H1 (cell line): Measurements from ENCODE around the gene CPSF2. TPM values are rescaled to one million over a fixed set of nuclear protein-coding genes. Genes with fewer than 3 reads are reported as not detected.

Experiments
- CTCF ChIA-PET: fragments of 300-600 bp; sonication (Branson Sonifier 250); formaldehyde crosslinking; loops from one replicate; lab custom pipeline; 2021; ENCODE audit not compliant: partially characterized antibody; lab: Charles Lee
- POLR2A ChIA-PET: fragments of 300-600 bp; sonication (Branson Sonifier 250); formaldehyde crosslinking; loops from one replicate; lab custom pipeline; 2021; ENCODE audit warnings: inconsistent platforms; ENCODE audit not compliant: partially characterized antibody; lab: Charles Lee
- DNase-seq, 2 experiments: peaks; one replicate each; pipeline versions ENCODE4 v3.0.0 to v3.0.0-alpha.2; 2010 to 2022; ENCODE audit warnings: low spot score in 2 of 2, low read depth in 1 of 2, mixed read lengths in 1 of 2
- FAIRE-seq: peaks from 2 replicates; lab custom pipeline; 2011; peaks lifted over from hg19 to GRCh38; lab: Jason Lieb, UNC
- H2AFZ ChIP-seq: 2 replicates; pipeline ENCODE4 v1.8.1; 2012; ENCODE audit warnings: low read length, inconsistent platforms
- H2AK5ac ChIP-seq: 2 replicates; pipeline ENCODE4 v1.6.1; 2013; ENCODE audit warnings: low read depth, low read length
- H2BK120ac ChIP-seq: replicated peaks from 2 replicates; pipeline ENCODE3; 2013; ENCODE audit warnings: low read depth, low read length, inconsistent platforms
- H2BK12ac ChIP-seq: 2 replicates; pipeline ENCODE4 v1.6.1; 2013; ENCODE audit warnings: low read depth, low read length
- H2BK15ac ChIP-seq: 2 replicates; pipeline ENCODE4 v1.6.1; 2013; ENCODE audit warnings: low read length
- H2BK20ac ChIP-seq: 2 replicates; pipeline ENCODE4 v1.6.1; 2013; ENCODE audit warnings: low read length
- H2BK5ac ChIP-seq: 2 replicates; pipeline ENCODE4 v1.6.1; 2013; ENCODE audit warnings: low read depth, low read length
- H3K14ac ChIP-seq: 2 replicates; pipeline ENCODE4 v1.6.1; 2013; ENCODE audit warnings: inconsistent platforms; ENCODE audit not compliant: insufficient read length
- H3K18ac ChIP-seq: 2 replicates; pipeline ENCODE4 v1.6.1; 2013; ENCODE audit warnings: low read length; ENCODE audit errors: extremely low read depth
- H3K23ac ChIP-seq: 2 replicates; pipeline ENCODE4 v1.6.1; 2013; ENCODE audit warnings: inconsistent platforms; ENCODE audit not compliant: insufficient read length
- H3K23me2 ChIP-seq: 2 replicates; pipeline ENCODE4 v1.6.1; 2013; ENCODE audit warnings: low read depth, low read length
- H3K27ac ChIP-seq: 2 replicates; pipeline ENCODE4 v1.6.1; 2011; ENCODE audit warnings: low read depth, low read length, inconsistent platforms
- H3K27me3 ChIP-seq, 4 experiments: replicated peaks in 1 of 4; 1 replicate in 1 of 4; 2 replicates in 3 of 4; pipeline versions ENCODE4 v1.6.1 to v1.8.1; 2011 to 2013; ENCODE audit warnings: low read length in 3 of 4, mild to moderate bottlenecking in 3 of 4, inconsistent platforms in 2 of 4, mixed read lengths in 2 of 4, moderate library complexity in 1 of 4; ENCODE audit not compliant: control insufficient read depth in 3 of 4, insufficient read depth in 3 of 4; ENCODE audit errors: extremely low read depth in 1 of 4
- H3K36me3 ChIP-seq, 4 experiments: 2 replicates each; pipeline versions ENCODE4 v1.6.1 to v1.8.1; 2011 to 2013; ENCODE audit warnings: mild to moderate bottlenecking in 4 of 4, low read length in 3 of 4, moderate library complexity in 2 of 4, control low read depth in 1 of 4, inconsistent platforms in 1 of 4; ENCODE audit not compliant: insufficient read depth in 4 of 4, control insufficient read depth in 2 of 4
- H3K4ac ChIP-seq: replicated peaks from 2 replicates; pipeline ENCODE3; 2013; ENCODE audit warnings: low read length, low read depth, mixed read lengths, inconsistent platforms; ENCODE audit not compliant: insufficient read length
- H3K4me1 ChIP-seq, 4 experiments: replicated peaks in 1 of 4; 1 replicate in 1 of 4; 2 replicates in 3 of 4; pipeline versions ENCODE4 v1.6.1 to v1.8.1; 2011 to 2013; ENCODE audit warnings: low read length in 3 of 4, inconsistent platforms in 2 of 4, mixed read lengths in 1 of 4; ENCODE audit not compliant: insufficient read depth in 4 of 4, control insufficient read depth in 3 of 4
- H3K4me2 ChIP-seq, 2 experiments: 2 replicates each; pipeline versions ENCODE4 v1.6.1 to v1.8.1; 2011 to 2013; ENCODE audit warnings: low read depth in 2 of 2, low read length in 2 of 2, control low read depth in 1 of 2, inconsistent platforms in 1 of 2, mild to moderate bottlenecking in 1 of 2; ENCODE audit not compliant: insufficient read depth in 1 of 2
- H3K4me3 ChIP-seq, 4 experiments: fragments of 200-600, 300-600 bp in 1 of 4; sonication (generic), shearing (Covaris generic), sonication (Bioruptor Twin) in 1 of 4; 2 replicates each; pipeline versions ENCODE4 v1.5.1 to v1.8.1; 2011 to 2016; ENCODE audit warnings: low read length in 4 of 4, low read depth in 3 of 4, control low read depth in 2 of 4, inconsistent platforms in 2 of 4, mild to moderate bottlenecking in 2 of 4, mixed read lengths in 1 of 4, moderate library complexity in 1 of 4; ENCODE audit not compliant: insufficient read depth in 2 of 4; ENCODE audit errors: extremely low read depth in 1 of 4
- H3K56ac ChIP-seq: replicated peaks from 2 replicates; pipeline ENCODE3; 2013; ENCODE audit warnings: low read depth, mild to moderate bottlenecking, mixed read lengths, low read length, inconsistent platforms; ENCODE audit not compliant: insufficient read length
- H3K79me1 ChIP-seq: 2 replicates; pipeline ENCODE4 v1.6.1; 2013; ENCODE audit warnings: low read depth, low read length, control low read depth
- H3K79me2 ChIP-seq, 2 experiments: 2 replicates each; pipeline versions ENCODE4 v1.6.1 to v1.8.1; 2012 to 2013; ENCODE audit warnings: low read length in 2 of 2, mild to moderate bottlenecking in 2 of 2, inconsistent platforms in 1 of 2; ENCODE audit not compliant: insufficient read depth in 2 of 2, control insufficient read depth in 1 of 2
- H3K9ac ChIP-seq, 4 experiments: replicated peaks in 1 of 4; 1 replicate in 1 of 4; 2 replicates in 3 of 4; pipeline versions ENCODE4 v1.6.1 to v1.8.1; 2011 to 2013; ENCODE audit warnings: low read depth in 3 of 4, low read length in 3 of 4, control low read depth in 2 of 4, mild to moderate bottlenecking in 2 of 4, moderate library complexity in 2 of 4, inconsistent platforms in 1 of 4; ENCODE audit errors: extremely low read depth in 1 of 4
- H3K9me3 ChIP-seq, 2 experiments: 2 replicates each; pipeline versions ENCODE4 v1.6.1 to v1.8.1; 2012 to 2013; ENCODE audit warnings: mild to moderate bottlenecking in 2 of 2, moderate library complexity in 2 of 2, control low read depth in 1 of 2, inconsistent platforms in 1 of 2, low read depth in 1 of 2, low read length in 1 of 2, mixed read lengths in 1 of 2; ENCODE audit not compliant: insufficient read depth in 2 of 2
- H4K20me1 ChIP-seq, 2 experiments: replicated peaks in 1 of 2; 2 replicates each; pipeline versions ENCODE3 to v1.8.1; 2011 to 2013; ENCODE audit warnings: inconsistent platforms in 2 of 2, low read length in 2 of 2, mild to moderate bottlenecking in 1 of 2; ENCODE audit not compliant: insufficient read depth in 2 of 2, control insufficient read depth in 1 of 2
- H4K5ac ChIP-seq: 2 replicates; pipeline ENCODE4 v1.6.1; 2013; ENCODE audit warnings: low read length, low read depth, mixed read lengths, inconsistent platforms; ENCODE audit not compliant: insufficient read length
- H4K8ac ChIP-seq: 2 replicates; pipeline ENCODE4 v1.8.0; 2013; ENCODE audit warnings: mild to moderate bottlenecking, moderate library complexity, low read length, inconsistent platforms; ENCODE audit not compliant: insufficient read depth; ENCODE audit errors: extremely low read depth
- H4K91ac ChIP-seq: replicated peaks from 2 replicates; pipeline ENCODE3; 2013; ENCODE audit warnings: low read length, mixed read lengths, inconsistent platforms; ENCODE audit not compliant: insufficient read length
- BACH1 ChIP-seq: IDR thresholded peaks from 2 replicates; pipeline ENCODE4 v1.6.1; 2012; ENCODE audit warnings: low read length, improper control_type of control experiment
- CBX8 ChIP-seq: fragments of 300-800, 300-1000 bp; sonication (generic); IDR thresholded peaks from 2 replicates; pipeline ENCODE4 v1.7.1; 2016; ENCODE audit warnings: low read depth, low read length, borderline replicate concordance
- EP300 ChIP-seq, 2 experiments: IDR thresholded peaks; 1 replicate in 1 of 2; 2 replicates in 1 of 2; pipeline ENCODE4 v1.6.1; 2011 to 2012; ENCODE audit warnings: low read depth in 2 of 2, low read length in 2 of 2, mild to moderate bottlenecking in 2 of 2, borderline replicate concordance in 1 of 2, inconsistent platforms in 1 of 2, moderate library complexity in 1 of 2
- HDAC6 ChIP-seq: IDR thresholded peaks from one replicate; pipeline ENCODE4 v1.7.1; 2012; ENCODE audit warnings: low read depth, mild to moderate bottlenecking, inconsistent platforms, low read length, moderate library complexity
- POLR2AphosphoS5 ChIP-seq: IDR thresholded peaks from 2 replicates; pipeline ENCODE4 v1.6.1; 2011; ENCODE audit warnings: low read depth, low read length
- SIRT6 ChIP-seq: IDR thresholded peaks from one replicate; pipeline ENCODE4 v1.7.1; 2012; ENCODE audit warnings: low read length, inconsistent platforms
- SP1 ChIP-seq: IDR thresholded peaks from 2 replicates; pipeline ENCODE4 v1.6.1; 2011; ENCODE audit warnings: low read depth, low read length
- WGBS, 2 experiments: shearing (Covaris generic) in 1 of 2; methylation state at CpG; one replicate each; pipeline versions ENCODE4 v1.1.6 to v1.1.7; 2013 to 2015; ENCODE audit warnings: low lambda C conversion rate in 2 of 2, mixed read lengths in 2 of 2, inconsistent platforms in 1 of 2, low coverage in 1 of 2, missing lambda C conversion rate in 1 of 2; ENCODE audit not compliant: insufficient replicate concordance in 2 of 2, insufficient coverage in 1 of 2, insufficient read length in 1 of 2; ENCODE audit errors: extremely low coverage in 1 of 2, missing lambda C conversion rate in 1 of 2; 5-methylcytosine and 5-hydroxymethylcytosine counted together
- polyA plus RNA-seq, 7 experiments: library from polyadenylated mRNA; depleted of rRNA in 3 of 7; stranded (reverse) in 5 of 7; unstranded in 2 of 7; fragments of >200 nt in 5 of 7; fragments of 200-250 nt in 2 of 7; gene quantifications; 1 replicate in 5 of 7; 2 replicates in 1 of 7; 4 replicates in 1 of 7; pipeline versions ENCODE4 v1.2.1 to v1.2.3, GENCODE V29; 2011 to 2013; ENCODE audit warnings: missing spikeins in 2 of 7, mixed read lengths in 2 of 7
- total RNA-seq: library from RNA; stranded (reverse); fragmentation: NEBNext Ultra II Directional; extraction: Animal tissue kit (Norgen Biotek cat#: 25700); gene quantifications from 2 replicates; pipeline ENCODE4 v1.2.1, GENCODE V29; 2021

The CPSF2 gene
- total and polyA plus RNA-seq, 2 of the 8 experiments (the other 6 are each of a cell fraction or from before 2014, with no cell fraction given) = 11.3 to 130 TPM

DNA sequence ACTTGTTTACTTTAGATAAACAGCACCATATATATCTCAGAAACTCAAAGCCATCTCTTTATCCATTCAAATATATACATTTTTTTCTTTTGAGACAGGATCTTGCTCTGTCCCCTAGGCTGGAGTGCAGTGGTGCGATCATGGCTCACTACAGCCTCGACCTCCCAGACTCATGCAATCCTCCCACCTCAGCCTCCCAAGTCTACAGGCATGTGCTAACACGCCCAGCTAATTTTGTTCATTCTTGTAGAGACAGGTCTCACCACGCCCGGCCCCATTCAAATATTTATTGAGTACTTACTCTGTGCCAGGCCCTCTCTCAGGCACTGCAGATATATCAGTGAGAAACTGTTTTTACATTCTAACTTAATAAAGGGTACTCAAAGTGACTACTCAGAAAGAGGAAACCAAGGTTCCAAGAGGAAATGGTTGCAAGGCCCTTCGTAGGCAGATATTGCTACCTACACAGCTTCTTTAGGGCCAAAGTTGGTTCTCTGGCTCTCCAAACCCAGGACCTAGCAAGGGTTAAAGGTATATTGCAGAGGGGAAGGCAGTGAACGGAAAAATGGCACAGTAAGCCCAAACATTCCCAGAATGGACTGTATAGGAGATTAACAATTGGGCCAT is 18.3 kb upstream of the CPSF2 start:
- Histone ChIP-seq H3K27ac (no peak overlapping the region), H3K9me3 (no peaks in the 10 kb centered on the region), H2BK20ac (no peak overlapping the region), H3K18ac (no peak overlapping the region), H2BK12ac (no peak overlapping the region), H4K91ac (no peak overlapping the region), H3K4ac (no peak overlapping the region), H3K4me3 (no peak overlapping the region), H4K5ac (no peak overlapping the region), H2AFZ (no peak overlapping the region), H3K36me3 (no peaks in the 10 kb centered on the region), H3K79me1 (peaks cover 13% of the 10 kb centered on the region), H3K9ac (no peak overlapping the region), H2BK5ac (peak overlapping the region; percentile 5; the same call in 1 of the 2 replicates), H3K56ac (no peak overlapping the region), H3K79me2 (peaks cover 19 to 78% of the 10 kb centered on the region in 2 experiments), H4K8ac (no peak overlapping the region), H2BK15ac (no peak overlapping the region), H2AK5ac (no peak overlapping the region), H4K20me1 (peaks cover 3 to 7% of the 10 kb centered on the region in 2 experiments), H3K23ac (no peak overlapping the region), H3K4me2 (no peak overlapping the region), H3K14ac (no peak overlapping the region), H3K27me3 (no peaks in the 10 kb centered on the region), H2BK120ac (no peak overlapping the region), H3K4me1 (peaks cover 3 to 10% (median 5%) of the 10 kb centered on the region in 4 experiments; a peak in 6 of 7 replicates), H3K23me2 (peaks cover 5% of the 10 kb centered on the region)
- DNase-seq (no peak), FAIRE-seq (no peak)
- POLR2A ChIA-PET = interaction anchor here (0.8 to 3.8 kb wide), 3 partner anchors 15 to 64 kb away, joined by 3 to 23 read pairs (median 6); partner anchors contain the start of genes CPSF2, NDUFB1 and TRIP11
- CTCF ChIA-PET = interaction anchor here (0.7 to 1.8 kb wide), 2 partner anchors 22 to 322 kb away, joined by 3 to 4 read pairs; no protein-coding TSS in a partner anchor
- 88% methylated on average over 7 of the region's 7 CpGs; no CpG with 5 or more reads in 1 of the 2 experiments for WGBS, 2 experiments
- TF ChIP-seq CBX8 (no peak), HDAC6 (no peak), SIRT6 (no peak), BACH1 (no peak), SP1 (no peak), POLR2AphosphoS5 (no peak), EP300 (IDR thresholded peaks at IDR 0.05; ENCODE audit: borderline replicate concordance in 1 of 2, low read depth in 2 of 2, low read length in 2 of 2) (no peak)
